ENCODE measurements around the gene POC1B.
A peak's percentile ranks its signal among the peaks of the same experiment; 100 is the strongest.

Gene POC1B

GRCh38 chr12:89400415-89400814 lies 125.4 kb downstream of the POC1B start:
- no peak overlapping the region for H3K27ac ChIP-seq
- no peak overlapping the region for H3K4me3 ChIP-seq

GRCh38 chr12:89395712-89396111 lies 130.1 kb downstream of the POC1B start:
- no peak overlapping the region for H3K27ac ChIP-seq
- no peak overlapping the region for H3K4me3 ChIP-seq

GRCh38 chr12:89393551-89394121 lies 132.2 kb downstream of the POC1B start:
- Histone ChIP-seq H3K27ac (no peak overlapping the region), H3K4me3 (no peak overlapping the region)

- Histone ChIP-seq H3K4me3 (no peak overlapping the region), H3K27ac (no peak overlapping the region)
Measured at GRCh38 chr12:89392391-89392790, 133.5 kb downstream of the POC1B start.

DNA sequence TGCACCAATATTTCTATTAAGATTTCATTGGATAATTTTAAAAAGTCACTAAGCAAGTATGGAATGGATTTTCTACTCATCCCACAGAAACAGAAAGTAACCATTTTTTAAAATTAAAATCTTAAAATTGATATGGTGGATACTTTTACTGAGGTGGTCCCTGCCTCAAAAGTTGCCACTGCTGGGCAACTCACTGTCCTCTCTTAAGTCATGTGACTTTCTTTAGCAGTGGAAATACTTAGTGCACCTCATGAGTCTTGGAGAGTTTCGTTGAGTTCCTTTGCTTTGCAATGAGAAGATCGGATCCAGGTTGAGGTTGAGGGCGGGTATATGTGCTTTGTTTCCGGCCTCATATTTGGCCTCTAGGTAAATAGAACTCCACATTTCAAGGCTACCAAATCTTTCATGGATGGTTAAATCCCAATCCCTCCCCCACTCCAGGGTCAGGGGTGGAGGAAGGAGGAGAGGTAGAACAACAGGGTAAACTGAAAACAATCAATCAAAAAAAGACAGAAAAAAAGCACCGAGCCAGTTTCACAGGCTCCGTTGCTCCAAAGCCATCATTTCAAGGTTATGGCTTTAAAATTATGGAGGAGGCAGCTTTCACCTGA lies 134.0 kb downstream of the POC1B start:
- no peak overlapping the region for H3K4me3 ChIP-seq
- H3K27ac ChIP-seq, result no peak overlapping the region

- Histone ChIP-seq H3K27ac (peak overlapping the region in 9 of 21 experiments; percentile 2 to 69 (median 36)), H3K4me3 (no peak overlapping the region)
Measured at GRCh38 chr12:89390802-89391673, 134.8 kb downstream of the POC1B start.

DNA sequence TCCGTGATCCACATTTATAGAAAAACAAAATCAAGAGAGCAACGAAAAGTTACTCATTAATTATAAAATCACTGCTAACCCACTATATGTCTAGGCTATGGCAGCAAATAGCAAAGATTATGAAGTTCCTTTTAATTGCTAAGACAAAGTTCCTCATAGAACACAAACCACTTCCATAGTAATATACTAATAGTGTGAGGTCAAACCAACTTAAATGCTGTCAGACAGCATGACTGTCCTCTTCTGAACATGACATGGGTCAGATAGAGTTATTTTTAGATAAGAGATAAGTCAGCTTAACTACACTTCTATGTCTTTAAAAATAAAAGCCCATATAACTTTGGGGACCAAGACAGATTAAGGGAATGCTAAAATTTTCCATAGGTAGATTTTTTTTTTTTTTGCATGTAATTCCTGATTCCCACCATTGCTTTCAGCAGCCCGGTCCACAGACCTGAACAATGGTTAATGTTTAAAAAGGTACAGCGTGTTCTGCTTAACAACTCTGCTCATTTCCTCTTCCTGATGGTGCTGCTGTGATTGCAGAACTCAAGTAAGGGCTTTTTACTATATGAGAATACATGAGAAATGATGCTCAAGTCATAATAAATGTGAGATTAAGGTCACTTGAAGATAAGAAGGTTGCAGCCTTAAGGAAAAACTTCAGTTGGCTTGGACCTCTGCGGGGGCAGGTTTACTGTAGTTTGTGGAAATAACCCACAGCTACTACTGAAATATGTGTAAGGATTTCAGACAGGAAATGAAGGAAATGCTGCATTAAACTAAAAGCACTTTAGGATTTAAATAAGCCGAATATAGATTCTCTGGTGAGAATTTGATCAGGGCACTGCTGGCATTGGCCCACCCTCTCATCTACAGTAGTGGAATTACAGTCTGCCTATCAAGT lies 135.8 kb downstream of the POC1B start:
- H3K27ac ChIP-seq, result peak overlapping the region in 11 of 21 experiments; percentile 2 to 69 (median 36)

DNA sequence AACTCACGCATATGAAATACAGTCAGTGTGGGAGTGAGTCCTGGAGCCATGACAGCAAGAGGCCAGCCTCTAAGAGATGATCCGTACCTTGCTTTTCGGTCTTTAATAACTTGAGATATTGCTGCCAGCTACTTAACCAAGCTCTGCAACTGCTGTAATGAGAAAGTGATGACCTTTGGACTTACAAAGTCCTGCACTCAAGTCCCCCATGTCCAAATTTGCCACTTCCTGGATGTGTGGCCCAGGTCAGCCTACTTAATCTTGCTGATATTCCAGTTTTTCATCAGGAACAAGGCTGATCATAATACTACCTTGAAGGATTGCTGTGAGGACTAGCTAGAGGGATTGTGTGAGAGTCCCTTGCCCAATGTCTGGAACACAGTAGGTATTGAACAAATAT lies 139.7 kb downstream of the POC1B start:
- H3K4me3 ChIP-seq, result no peak overlapping the region
- H3K27ac ChIP-seq, result peak overlapping the region in 3 of 21 experiments; percentile 8 to 52 (median 27)

More for the DNA sequence above, 135.8 kb downstream of the POC1B start:
- no peak overlapping the region for H3K4me3 ChIP-seq

DNA sequence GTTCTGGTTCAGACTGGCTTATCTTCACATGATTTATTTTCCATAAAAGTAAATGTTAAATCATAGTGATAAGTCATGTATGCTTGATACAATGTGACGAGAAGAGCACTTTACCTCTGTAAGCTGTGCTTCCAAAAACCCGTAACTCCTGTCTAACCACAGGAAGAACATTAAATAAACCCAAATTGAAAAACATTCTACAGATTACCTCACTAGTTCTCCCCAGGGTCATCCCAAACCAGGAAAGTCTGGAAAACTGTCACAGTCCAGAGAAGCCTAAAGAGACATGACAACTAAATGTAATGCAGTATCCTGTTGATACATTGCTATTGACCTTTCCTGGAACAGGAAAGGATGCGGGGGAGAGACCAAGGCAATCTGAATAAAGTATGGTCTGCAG lies 141.0 kb downstream of the POC1B start:
- Histone ChIP-seq H3K27ac (peak overlapping the region in 17 of 21 experiments; percentile 7 to 77 (median 61)), H3K4me3 (no peak overlapping the region)

DNA sequence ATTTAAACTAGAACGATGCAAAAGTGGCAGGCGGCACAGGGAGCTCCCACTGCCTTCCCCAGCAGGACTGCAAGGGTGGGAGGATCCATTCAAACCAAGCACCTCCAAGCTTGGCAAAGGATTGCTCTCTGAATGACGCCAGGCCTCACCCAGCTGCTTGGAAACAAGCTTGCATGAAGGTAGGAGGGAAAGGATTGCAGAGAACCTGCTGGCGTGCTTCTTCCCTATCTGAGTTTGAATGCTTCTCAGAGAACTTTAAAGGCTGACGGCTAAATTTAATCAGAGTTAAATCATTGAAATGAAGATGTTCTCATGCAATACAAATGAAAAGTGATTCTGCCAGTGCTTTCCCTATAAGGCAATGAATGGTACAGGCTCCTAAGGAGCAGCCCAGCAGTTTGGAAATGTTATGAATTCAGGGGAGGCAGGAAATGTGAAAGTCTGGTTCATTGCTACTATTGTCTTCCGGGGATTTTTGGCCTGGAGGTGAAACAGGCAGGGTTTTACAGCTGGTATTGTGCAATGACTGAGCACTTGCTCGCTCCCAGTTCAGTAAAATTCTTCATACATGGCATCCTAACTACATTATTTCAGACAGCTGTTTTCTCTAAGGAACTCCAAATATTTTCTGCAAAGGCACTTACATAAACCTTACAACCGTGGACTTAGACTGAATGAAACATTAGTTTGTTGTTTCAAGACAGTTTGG lies 141.6 kb downstream of the POC1B start:
- no peak overlapping the region for H3K4me3 ChIP-seq
- H3K27ac ChIP-seq, result peak overlapping the region; percentile 7 to 77 (median 59)

GRCh38 chr12:89383235-89384049 lies 142.4 kb downstream of the POC1B start:
- Histone ChIP-seq H3K4me3 (no peak overlapping the region), H3K27ac (peak overlapping the region in 18 of 21 experiments; percentile 8 to 77 (median 60))

- H3K27ac ChIP-seq, result peak overlapping the region in 1 of 21 experiments; percentile 72
Measured at GRCh38 chr12:89382328-89382727, 143.5 kb downstream of the POC1B start.

DNA sequence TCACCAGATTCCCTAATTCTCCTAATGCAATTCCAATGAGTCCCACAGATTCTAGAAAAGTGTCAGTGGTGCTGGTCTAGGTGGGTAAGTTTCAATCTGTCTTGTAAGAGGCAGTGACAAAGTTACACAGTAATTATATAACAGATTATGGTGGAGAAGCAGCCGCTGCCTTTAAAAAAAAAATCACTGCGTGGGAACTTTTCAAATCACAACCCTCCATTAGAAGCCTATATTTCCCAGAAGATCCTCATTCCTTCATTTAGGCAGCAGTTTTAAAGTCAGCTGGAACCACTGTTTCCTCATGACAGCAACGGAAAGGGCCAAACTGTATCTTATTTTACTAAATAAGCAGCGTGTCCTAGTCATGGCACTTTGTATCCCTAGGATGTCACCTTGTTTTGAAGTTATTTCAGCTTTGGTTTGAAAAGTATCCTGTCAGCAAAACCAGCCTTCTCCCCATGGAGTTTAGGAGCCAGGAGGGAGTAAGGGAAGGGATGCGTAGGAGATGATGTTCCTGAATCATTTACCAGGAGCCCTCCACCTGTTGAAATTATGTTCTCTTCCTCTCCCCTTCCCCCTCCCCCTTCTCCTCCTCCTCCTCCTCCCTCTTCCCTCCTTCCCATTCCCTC lies 145.9 kb downstream of the POC1B start:
- Histone ChIP-seq H3K4me3 (no peak overlapping the region), H3K27ac (no peak overlapping the region)

More at GRCh38 chr12:89382328-89382727, 143.5 kb downstream of the POC1B start:
- H3K4me3 ChIP-seq, result no peak overlapping the region

- no peak overlapping the region for H3K4me3 ChIP-seq
- no peak overlapping the region for H3K27ac ChIP-seq
Measured at GRCh38 chr12:89379148-89379838, 146.6 kb downstream of the POC1B start.

DNA sequence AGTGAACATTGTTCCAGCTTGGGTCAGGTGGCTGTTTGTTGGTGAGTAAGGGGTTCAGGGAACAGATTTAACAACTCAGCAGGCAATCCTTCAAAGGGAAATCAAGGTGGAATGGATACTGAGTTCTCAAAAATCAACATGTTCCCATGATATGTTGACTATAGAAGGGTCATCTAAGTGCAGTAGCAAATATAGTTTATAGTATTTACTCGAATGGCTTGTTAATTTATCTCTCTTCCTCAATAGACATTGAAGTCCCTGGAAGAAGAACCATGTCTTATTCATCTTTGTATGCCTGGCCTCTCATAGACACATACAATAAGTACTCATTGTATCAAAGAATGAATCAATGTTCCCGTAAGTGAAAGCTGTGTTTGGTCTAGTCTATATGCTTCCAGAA lies 149.0 kb downstream of the POC1B start:
- Histone ChIP-seq H3K4me3 (no peak overlapping the region), H3K27ac (peak overlapping the region in 2 of 21 experiments; percentile 56 to 57)

DNA sequence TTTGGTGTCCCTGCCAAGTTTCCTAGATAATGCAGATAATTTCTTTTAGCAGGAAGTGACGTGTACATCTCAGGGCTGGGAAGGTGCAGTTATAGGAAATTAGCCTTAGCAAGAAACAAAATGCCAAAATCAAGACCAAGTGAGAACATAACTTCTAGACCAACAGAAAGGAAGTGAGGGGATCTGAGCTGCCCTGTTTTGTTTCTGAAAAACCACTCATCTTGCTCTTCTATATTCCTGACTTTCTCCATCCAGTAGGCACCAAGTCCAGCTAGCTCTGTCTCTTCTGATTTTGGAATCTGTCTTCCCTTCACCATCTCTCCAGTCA lies 149.7 kb downstream of the POC1B start:
- Histone ChIP-seq H3K4me3 (no peak overlapping the region), H3K27ac (peak overlapping the region in 7 of 21 experiments; percentile 13 to 57 (median 45))

Data from skin epidermis (tissue), 12 donors.